Ectodermal cell (in vitro differentiated cells): Measurements from ENCODE around the gene AFAP1L1. TPM values are rescaled to one million over a fixed set of nuclear protein-coding genes. Genes with fewer than 3 reads are reported as not detected.

Experiments
- H3K27ac ChIP-seq: 2 replicates; pipeline ENCODE4 v1.7.0; 2013; ENCODE audit warnings: mild to moderate bottlenecking, low read depth, low read length; ENCODE audit not compliant: insufficient read depth, poor library complexity, severe bottlenecking
- H3K27me3 ChIP-seq: 2 replicates; pipeline ENCODE4 v1.7.0; 2013; ENCODE audit warnings: mild to moderate bottlenecking, low read length; ENCODE audit not compliant: insufficient read depth, control insufficient read depth, poor library complexity, severe bottlenecking
- H3K36me3 ChIP-seq: one replicate; pipeline ENCODE4 v1.7.0; 2013; ENCODE audit warnings: low read length; ENCODE audit not compliant: control insufficient read depth, insufficient read depth
- H3K4me1 ChIP-seq: one replicate; pipeline ENCODE4 v1.7.0; 2013; ENCODE audit warnings: low read length; ENCODE audit not compliant: control insufficient read depth, insufficient read depth
- H3K4me3 ChIP-seq: 2 replicates; pipeline ENCODE4 v1.7.0; 2013; ENCODE audit warnings: low read depth, low read length, control low read depth; ENCODE audit not compliant: insufficient read depth
- H3K9me3 ChIP-seq: 2 replicates; pipeline ENCODE4 v1.7.0; 2013; ENCODE audit warnings: mild to moderate bottlenecking, low read length, moderate library complexity; ENCODE audit not compliant: control insufficient read depth
- WGBS, 2 experiments: methylation state at CpG; one replicate each; pipeline ENCODE4 v1.1.7; 2013; ENCODE audit warnings: missing lambda C conversion rate in 2 of 2; 5-methylcytosine and 5-hydroxymethylcytosine counted together
- polyA plus RNA-seq, 4 experiments: library from polyadenylated mRNA; stranded (reverse); fragments of 50-300 nt; gene quantifications; one replicate each; pipeline ENCODE4 v1.2.3, GENCODE V29; 2013

AFAP1L1 gene
- polyA plus RNA-seq (2013, experiment 1 of 4), result 1.2 TPM
- 0.41 TPM for polyA plus RNA-seq (2013, experiment 2 of 4)
- polyA plus RNA-seq (2013, experiment 3 of 4), result 0.37 TPM
- 0.65 TPM for polyA plus RNA-seq (2013, experiment 4 of 4)

DNA sequence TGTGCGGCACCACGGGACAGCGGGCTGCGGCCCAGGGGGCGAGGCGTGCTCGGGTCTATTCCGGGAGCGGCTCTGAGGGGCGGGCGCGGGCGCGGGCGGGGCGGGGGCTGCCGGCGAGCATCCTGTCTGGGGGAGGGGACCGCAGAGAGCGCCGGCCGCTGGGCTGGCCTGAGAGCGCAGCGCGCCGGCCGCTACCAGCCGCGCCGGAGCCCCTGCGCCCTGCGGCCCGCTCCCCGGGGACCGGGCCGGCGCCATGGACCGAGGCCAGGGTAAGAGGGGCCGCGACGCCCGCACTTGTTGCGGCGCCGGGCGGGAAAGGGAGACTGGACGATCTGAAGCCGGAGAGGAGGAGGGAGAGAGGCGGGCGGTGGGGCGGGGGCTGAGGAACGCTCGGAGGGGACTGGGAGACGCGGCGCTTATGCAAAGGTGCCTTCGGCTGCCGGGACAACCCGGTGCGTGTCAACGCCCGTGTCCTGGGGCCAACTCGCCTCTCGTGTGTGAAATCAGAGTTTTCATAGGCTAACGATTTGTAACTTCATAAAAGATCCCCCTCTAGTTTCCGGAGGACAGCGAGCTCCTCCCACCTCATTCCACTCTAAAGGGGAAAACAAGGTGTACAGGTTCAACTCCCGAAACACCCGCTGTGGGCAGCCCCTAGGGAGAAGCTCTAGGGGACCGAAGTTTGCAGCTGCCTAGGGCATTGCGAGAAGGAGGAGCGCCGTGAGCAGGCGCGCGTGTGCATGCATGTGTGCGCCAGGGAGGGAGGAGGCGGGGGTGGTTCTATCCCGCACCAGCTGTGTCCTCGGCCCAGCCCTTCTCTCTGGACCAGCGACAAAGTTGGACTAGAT, at the start of gene AFAP1L1:
AFAP1L1 (plus strand) TSS at position 144 of the 848 bp plus-strand sequence; CDS start at position 254, 110 bp downstream.
- Histone ChIP-seq H3K4me1 (no peaks in the 10 kb centered on the region), H3K27ac (no peak within 1 kb of the TSS), H3K4me3 (peak within 1 kb of the TSS; percentile 50), H3K9me3 (no peaks in the 10 kb centered on the region), H3K27me3 (peaks cover 46% of the 10 kb centered on the region), H3K36me3 (no peaks in the 10 kb centered on the region)
- WGBS, 2 experiments, result 0 to 1% methylated on average over 81 of the region's 81 CpGs

GRCh38 chr5:149223081-149223848, 48.4 kb upstream of the AFAP1L1 start:
- no peak overlapping the region for H3K4me3 ChIP-seq
- no peak overlapping the region for H3K27ac ChIP-seq
- no peaks in the 10 kb centered on the region for H3K9me3 ChIP-seq
- H3K36me3 ChIP-seq, result no peaks in the 10 kb centered on the region
- no peaks in the 10 kb centered on the region for H3K4me1 ChIP-seq
- WGBS, 2 experiments, result 89 to 93% methylated on average over 10 of the region's 11 CpGs
- no peaks in the 10 kb centered on the region for H3K27me3 ChIP-seq

DNA sequence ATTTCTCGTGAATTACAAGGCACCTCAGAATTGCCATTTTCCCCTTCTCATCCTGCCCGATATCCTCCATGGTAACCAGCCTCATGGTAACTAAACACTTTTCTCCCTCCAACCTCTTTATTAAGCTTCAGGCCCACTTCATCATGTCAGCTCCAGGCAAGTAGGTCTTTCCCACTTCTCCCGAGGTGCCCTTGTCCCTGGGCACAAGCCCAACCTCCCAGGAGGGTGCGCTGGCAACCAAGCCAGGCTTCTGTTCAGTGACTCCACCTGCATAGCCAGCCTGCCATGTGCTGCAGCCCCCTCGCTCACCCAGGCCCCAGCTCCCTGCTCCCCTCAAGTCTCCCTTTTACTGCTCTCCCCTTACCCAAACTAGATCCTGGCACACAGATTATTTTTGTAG, 47.4 kb upstream of the AFAP1L1 start:
- Histone ChIP-seq H3K27ac (no peak overlapping the region), H3K4me1 (no peaks in the 10 kb centered on the region), H3K27me3 (no peaks in the 10 kb centered on the region), H3K9me3 (no peaks in the 10 kb centered on the region), H3K4me3 (no peak overlapping the region), H3K36me3 (no peaks in the 10 kb centered on the region)
- 89 to 90% methylated on average over 5 of the region's 5 CpGs for WGBS, 2 experiments

DNA sequence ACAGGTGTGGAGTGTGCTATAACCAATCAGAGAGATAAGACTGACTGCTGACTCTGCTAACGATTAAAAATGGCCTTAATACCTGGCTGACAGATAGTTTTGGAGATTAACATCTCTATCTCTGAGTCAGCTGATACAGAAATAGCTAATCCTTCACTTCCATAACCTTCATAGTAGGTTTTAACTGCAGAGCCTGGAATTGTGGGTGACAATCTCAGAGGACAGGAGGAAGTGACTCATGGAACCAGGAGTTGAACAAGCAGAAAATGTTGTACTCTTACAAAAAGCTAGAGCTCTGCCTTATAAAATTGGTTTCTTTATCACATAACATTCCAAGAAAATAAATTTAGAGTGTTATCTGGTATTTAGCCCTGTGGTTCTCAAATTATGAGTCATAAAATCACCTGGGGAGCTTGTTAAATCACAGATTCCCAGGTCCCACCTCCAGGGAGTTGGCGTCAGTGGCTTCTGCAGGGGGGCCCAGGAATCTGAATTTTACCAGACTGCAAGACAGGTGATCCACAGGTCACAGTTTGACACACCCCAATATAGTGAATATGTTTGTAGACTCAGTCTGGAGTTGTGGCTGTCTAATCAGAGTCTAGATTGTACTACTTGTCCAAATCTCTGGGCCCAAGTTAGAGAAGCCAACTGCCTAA, 44.4 kb upstream of the AFAP1L1 start:
- H3K4me3 ChIP-seq, result no peak overlapping the region
- no peaks in the 10 kb centered on the region for H3K4me1 ChIP-seq
- H3K27ac ChIP-seq, result no peak overlapping the region
- WGBS, 2 experiments, result 89 to 100% methylated on average over 2 of the region's 2 CpGs
- no peaks in the 10 kb centered on the region for H3K36me3 ChIP-seq
- no peaks in the 10 kb centered on the region for H3K9me3 ChIP-seq
- H3K27me3 ChIP-seq, result no peaks in the 10 kb centered on the region

- H3K4me1 ChIP-seq, result no peaks in the 10 kb centered on the region
- no peak overlapping the region for H3K4me3 ChIP-seq
- H3K36me3 ChIP-seq, result no peaks in the 10 kb centered on the region
- H3K27me3 ChIP-seq, result no peaks in the 10 kb centered on the region
- no peak overlapping the region for H3K27ac ChIP-seq
- WGBS, 2 experiments, result 76 to 82% methylated on average over 5 of the region's 5 CpGs
- H3K9me3 ChIP-seq, result no peaks in the 10 kb centered on the region
Measured at GRCh38 chr5:149228618-149229297, 42.9 kb upstream of the AFAP1L1 start.

DNA sequence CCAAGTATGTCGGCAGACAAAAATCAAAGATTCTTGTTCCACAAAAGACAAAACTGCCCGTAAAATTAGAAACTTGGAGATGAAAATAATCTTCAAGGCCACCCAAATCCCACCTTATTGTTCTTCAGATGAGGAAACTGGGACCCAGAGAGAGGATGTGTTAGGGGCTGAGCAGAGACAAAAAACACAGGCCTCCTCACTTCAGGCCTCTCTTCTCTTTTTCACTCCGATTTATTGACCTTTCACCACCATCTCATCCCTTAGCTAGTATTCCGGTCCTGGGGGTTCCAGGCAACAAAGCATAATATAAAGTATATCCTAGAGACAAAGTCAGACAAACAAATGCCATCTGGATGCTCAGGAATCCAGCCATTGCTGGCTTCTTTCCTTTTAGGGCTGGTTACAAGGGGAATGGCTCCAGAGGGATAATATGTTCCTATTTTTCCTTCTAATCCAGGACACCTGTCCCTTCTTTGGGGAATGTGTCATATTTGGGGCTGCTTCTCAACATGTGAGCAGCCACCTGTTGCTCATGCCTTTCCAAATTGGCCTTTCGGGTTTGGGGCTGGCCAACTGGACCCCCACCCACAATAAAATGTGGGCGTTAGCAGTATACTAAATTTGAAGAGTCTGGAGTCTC, 42.2 kb upstream of the AFAP1L1 start:
- WGBS, 2 experiments, result 78 to 79% methylated on average over 6 of the region's 6 CpGs
- H3K27ac ChIP-seq, result no peak overlapping the region
- H3K4me1 ChIP-seq, result no peaks in the 10 kb centered on the region
- H3K9me3 ChIP-seq, result no peaks in the 10 kb centered on the region
- H3K36me3 ChIP-seq, result no peaks in the 10 kb centered on the region
- no peaks in the 10 kb centered on the region for H3K27me3 ChIP-seq
- H3K4me3 ChIP-seq, result no peak overlapping the region

- Histone ChIP-seq H3K27ac (no peak overlapping the region), H3K4me1 (no peaks in the 10 kb centered on the region)
Measured at GRCh38 chr5:149235841-149236240, 35.8 kb upstream of the AFAP1L1 start.

DNA sequence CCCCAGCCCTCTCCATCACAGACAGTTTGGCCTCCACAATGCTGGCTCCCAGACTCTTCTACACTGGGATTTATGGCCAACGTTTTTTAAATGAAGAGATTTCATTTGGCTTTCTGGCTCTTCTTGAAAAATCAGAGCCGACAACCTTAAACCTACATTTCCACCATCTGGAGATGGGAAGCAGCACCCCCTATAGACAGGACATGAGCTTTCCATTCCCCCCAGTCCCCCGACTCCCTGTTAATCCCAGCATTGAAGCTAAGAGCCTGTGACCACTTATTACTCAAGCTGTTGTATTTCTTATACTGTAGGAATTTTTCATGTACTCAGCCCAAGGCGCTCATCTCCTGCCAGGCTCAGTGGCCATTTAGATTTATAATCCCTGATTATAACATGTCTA, 34.0 kb upstream of the AFAP1L1 start:
- no peaks in the 10 kb centered on the region for H3K36me3 ChIP-seq
- peaks cover 5% of the 10 kb centered on the region for H3K27me3 ChIP-seq
- H3K4me1 ChIP-seq, result no peaks in the 10 kb centered on the region
- WGBS, 2 experiments, result 59 to 70% methylated on average over 3 to 4 of the region's 4 CpGs
- no peaks in the 10 kb centered on the region for H3K9me3 ChIP-seq
- H3K27ac ChIP-seq, result no peak overlapping the region
- H3K4me3 ChIP-seq, result no peak overlapping the region

More at GRCh38 chr5:149235841-149236240, 35.8 kb upstream of the AFAP1L1 start:
- Histone ChIP-seq H3K9me3 (no peaks in the 10 kb centered on the region), H3K27me3 (peaks cover 5% of the 10 kb centered on the region), H3K36me3 (no peaks in the 10 kb centered on the region), H3K4me3 (no peak overlapping the region)

DNA sequence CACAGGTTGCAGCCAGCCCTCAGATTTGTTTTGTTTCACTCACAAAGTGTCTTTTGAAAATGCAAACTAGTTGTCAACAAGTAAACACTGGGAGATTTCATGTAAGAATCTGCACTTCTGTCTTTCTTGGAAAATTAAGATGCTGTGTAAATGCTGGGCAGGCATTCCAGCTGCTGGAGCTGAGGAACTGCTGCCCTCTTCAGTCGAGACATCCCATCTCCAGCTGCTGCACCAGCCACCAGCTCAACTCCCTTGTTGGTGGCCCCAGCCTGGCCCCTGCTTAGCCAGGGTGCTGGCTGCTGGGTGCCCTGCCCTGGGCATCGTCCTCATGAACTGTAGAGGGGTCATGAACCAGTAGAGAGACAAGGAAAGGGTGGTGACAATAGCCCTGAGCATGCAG, 33.1 kb upstream of the AFAP1L1 start:
- no peaks in the 10 kb centered on the region for H3K36me3 ChIP-seq
- H3K27ac ChIP-seq, result no peak overlapping the region
- H3K9me3 ChIP-seq, result no peaks in the 10 kb centered on the region
- H3K4me3 ChIP-seq, result no peak overlapping the region
- no peaks in the 10 kb centered on the region for H3K4me1 ChIP-seq
- WGBS, 2 experiments, result 30 to 42% methylated on average over 2 of the region's 2 CpGs
- peaks cover 5% of the 10 kb centered on the region for H3K27me3 ChIP-seq
